CD4-positive, alpha-beta T cell treated with Interleukin-21 for 1 hour (primary cell): Measurements from ENCODE around the gene NOX4.

Experiments
- DNase-seq: peaks from one replicate; pipeline ENCODE4 v3.0.0-alpha.2; 2020

NOX4 gene

GRCh38 chr11:89490981-89491690, at the start of gene NOX4:
NOX4 (minus strand) TSS chr11:89491375; CDS start chr11:89491246, 129 bp downstream.
- DNase-seq = no peak

DNA sequence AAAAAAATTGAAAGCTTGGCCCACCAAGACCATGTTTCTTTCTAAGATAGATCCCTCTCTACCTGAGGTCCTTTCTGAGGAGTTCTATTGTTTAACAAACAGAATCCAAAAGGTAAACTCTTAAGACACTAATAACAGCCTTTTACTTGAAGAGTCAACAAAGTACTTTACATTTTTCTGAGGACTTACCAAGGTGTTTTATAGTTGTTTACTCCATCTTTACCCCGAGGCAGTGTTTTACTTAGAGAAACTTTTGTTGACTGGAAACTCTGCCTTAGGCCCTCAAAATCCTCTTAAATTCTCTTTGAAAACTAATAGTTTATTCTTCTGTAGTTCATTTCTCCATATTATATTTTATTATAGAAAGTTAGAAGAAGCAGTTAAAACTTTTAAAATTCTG, 49.7 kb upstream of the NOX4 start:
- DNase-seq = no peak

- no peak for DNase-seq
Observed at GRCh38 chr11:89537936-89538335, 46.8 kb upstream of the NOX4 start.

DNA sequence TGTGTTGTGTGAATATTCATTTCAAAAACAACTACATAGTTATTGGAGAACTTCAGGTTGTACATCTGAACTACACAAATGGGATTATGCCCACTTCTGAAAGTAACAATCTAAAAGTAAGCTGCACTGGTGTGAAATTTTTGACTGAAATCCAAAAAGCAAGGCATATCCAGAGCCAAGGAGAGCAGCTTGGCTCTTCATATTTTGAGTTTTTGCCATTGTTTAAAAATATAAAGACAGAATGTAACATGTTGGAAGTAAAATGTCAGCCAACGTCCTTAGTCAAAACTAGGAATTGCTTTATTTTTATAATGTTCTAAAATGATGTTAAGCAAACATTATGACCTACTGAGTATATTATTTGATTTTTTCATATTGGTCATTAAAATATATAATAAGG, 45.8 kb upstream of the NOX4 start:
- no peak for DNase-seq

- no peak for DNase-seq
Observed at GRCh38 chr11:89535221-89535620, 44.0 kb upstream of the NOX4 start.

DNA sequence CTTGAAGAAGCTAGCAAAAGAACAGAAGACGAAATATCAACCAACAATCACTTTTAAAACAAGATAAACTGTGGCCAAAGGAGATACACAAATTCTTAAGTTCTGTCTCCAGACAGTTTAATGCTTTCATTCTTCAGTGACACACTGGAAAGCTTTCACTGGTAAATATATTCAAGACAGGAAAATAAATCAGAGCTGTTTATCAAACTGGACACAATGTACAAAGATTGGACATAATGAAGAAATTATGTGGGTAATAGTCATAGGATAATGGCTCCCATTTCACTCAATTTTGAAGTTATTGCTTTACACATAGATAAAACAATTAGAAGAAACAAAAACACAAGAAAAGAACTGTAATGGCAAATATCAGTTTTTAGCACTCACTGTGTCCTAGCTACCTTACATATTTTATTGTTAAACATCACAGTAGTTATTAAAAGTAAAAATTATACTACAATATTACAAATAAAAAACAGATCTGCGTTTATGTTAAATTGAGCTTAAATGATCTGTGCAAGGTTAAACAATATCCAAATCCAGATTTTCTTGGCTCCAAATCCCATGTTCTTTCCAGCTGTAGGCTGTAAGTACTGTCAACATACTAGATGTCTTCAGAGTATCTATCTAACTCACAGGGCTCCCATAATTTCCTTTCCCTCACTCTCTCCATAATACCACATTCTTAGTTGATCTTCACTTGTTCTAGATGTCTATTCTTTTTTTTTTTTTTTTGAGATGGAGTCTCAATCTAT, 38.6 kb upstream of the NOX4 start:
- no peak for DNase-seq

- no peak for DNase-seq
Observed at GRCh38 chr11:89521792-89522191, 30.6 kb upstream of the NOX4 start.

- DNase-seq = no peak
Observed at GRCh38 chr11:89521294-89521693, 30.1 kb upstream of the NOX4 start.

GRCh38 chr11:89516496-89516895, 25.3 kb upstream of the NOX4 start:
- DNase-seq = no peak

GRCh38 chr11:89508544-89508943, 17.4 kb upstream of the NOX4 start:
- no peak for DNase-seq

DNA sequence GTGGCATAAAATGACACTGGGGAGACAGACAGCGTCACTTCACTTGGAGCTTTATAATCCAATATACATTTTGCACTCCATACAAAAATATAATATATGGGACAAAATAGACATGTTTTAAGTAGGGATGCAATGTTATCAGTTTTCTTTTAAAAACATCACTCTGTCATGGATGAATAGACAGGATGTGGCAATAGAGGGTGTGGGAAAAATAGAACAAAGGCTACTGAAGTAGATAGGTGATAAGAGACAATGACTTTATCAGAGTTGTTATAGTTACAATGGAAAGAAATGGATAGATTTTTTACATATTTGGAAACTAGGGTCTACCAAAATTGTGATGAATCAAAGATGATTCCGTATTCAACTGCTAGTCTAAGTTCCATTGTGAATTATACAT, 13.1 kb upstream of the NOX4 start:
- DNase-seq = no peak

- DNase-seq = no peak
Observed at GRCh38 chr11:89503422-89503821, 12.2 kb upstream of the NOX4 start.

DNA sequence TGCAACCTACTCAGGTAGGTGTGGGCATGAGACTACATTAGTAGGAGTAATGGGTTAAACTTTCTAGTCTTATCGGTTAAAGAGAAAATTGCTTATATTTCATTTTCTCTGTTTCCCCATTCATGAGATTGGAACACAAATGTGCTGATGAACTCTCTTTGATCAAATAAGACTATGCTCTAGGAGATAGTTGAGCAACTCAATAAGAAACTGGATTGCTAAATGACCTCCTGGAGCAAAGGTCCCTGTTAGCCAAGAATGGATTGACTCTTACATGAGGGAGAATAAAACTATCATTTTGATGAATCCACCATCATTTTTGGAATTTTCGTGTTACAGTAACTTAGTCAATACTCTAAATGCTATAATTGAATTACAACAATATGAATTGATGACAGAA, 11.1 kb upstream of the NOX4 start:
- no peak for DNase-seq

DNA sequence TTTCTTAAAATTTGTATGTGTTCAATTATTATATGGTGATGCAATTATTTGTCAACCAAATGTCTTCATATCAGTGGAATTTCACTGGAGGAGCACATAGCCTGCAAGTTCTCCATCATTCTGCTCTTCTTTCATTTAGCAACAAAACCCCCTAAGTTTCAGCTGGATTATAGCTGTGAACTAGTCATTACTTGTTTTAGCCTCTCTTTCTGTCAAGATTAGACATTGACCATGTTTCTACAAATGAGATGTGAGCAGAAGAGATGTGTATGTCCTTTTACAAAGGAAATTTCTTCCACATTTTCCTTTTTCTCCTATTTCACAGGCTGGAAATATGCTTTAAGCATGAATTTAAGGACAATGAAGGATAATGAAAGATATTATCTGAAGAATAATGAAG, 9.2 kb upstream of the NOX4 start:
- no peak for DNase-seq

- no peak for DNase-seq
Observed at GRCh38 chr11:89498845-89499448, 7.8 kb upstream of the NOX4 start.

DNA sequence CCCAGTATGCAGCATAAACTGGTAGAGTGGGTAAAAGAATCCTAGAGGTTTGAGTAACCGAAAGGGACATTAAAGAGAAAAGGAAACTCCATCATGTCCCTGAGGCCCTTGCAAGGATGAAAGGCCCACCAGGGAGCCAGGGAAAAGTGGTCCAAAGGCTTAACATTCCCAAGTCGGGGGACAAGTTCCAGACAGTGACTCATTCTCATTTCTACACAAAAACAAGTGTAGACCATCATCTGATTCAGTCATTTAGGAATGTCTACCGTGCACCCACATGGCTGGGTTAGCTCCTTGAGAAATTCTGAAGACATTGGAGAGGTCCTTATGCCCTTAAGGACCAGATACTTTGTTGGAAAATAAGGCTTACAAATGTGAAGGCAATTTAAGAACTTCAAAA, 4.8 kb upstream of the NOX4 start:
- DNase-seq = no peak

DNA sequence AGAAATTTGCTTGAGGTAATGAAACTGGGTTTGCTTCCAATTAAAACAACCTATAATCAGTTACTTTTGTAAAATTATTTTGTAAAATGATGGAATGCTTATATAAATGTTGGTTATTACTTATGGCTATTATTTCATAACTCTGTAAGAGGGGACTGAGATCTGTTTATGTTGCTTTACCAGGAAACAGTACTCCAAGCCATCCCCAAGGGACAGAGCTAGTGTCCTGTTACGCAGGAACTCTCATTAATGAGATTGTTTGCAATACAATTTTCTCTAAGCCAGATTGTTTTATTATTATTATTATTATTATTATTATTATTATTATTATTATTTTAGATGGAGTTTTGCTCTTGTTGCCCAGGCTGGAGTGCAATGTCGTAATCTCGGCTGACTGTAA, 2.3 kb upstream of the NOX4 start:
- no peak for DNase-seq

DNA sequence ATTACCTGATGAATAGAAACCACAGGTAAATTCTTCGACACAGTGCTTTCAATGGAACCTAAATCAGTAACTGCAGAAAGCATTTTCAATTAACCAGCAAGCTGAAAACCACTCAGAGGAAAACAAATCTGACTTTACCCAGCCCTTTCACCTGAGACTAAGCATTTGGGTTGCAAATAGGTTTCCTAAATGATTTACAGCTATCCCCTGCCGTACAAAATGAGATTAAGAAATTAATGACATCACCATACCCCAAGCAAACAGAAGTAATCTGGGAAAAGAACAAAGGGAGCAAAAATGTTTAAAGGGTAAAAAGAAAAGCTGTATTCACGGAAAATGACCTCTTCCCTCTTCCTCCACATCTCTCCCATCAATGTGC, 584 bp downstream of the NOX4 start:
- no peak for DNase-seq

DNA sequence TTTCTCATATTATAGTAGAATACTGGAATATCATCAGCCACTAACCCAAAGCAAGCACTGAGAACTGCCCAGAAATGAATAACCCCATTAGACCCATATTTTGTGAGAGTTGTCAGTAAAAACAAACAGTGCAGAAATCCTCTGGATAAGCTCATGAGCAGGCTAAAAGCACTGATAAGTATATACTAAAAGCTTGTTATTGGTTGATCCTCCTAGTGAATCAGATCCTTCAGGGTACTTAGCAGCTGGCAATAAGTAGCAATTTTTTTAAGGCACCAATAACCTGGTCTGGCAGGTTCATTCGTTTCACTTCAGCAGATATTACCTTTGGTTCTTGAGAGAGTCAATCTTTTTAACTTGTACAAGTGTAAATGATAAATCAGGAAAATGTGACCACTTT, 1.2 kb downstream of the NOX4 start:
- DNase-seq = no peak

DNA sequence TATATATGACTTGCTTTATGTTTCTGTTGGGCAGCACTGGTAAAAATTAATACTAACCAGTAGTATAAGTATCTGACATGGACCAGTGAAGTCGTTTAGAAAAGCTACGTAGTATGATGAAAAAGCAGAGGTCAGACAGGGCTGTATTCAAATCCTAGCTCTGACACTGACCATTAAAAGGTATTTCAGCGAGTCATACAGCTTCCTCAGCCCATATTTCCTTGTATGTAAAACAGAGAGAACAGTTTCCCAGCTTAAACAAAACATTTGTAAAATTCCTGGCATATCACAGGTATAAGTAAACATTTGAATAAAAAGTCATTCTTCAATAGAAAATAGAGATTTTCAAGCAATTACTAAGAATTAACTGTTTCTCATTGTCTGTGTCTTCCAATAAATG, 4.2 kb downstream of the NOX4 start:
- no peak for DNase-seq

GRCh38 chr11:89484896-89485295, 6.3 kb downstream of the NOX4 start:
- DNase-seq = no peak

GRCh38 chr11:89477175-89477574, 14.0 kb downstream of the NOX4 start:
- DNase-seq = no peak

GRCh38 chr11:89463266-89463780, 27.9 kb downstream of the NOX4 start:
- no peak for DNase-seq

DNA sequence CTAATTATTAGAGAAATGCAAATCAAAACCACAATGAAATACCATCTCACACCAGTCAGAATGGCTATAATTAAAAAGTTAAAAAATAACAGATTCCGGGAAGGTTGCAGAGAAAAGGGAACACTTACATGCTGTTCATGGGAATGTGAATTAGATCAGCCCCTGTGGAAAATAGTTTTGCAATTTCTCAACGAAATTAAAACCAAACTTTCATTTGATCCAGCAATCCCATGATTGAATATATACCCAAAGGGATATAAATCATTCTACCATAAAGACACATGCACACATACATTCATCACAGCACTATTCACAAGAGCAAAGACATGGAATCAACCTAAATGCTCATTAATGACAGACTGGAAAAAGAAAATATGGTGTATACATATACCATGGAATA, 32.5 kb downstream of the NOX4 start:
- no peak for DNase-seq
